HG03280 (cell line): ENCODE results near the gene HOXA6.

ENCODE experiments used
- ATAC-seq: cut with Tn5 transposase; IDR thresholded peaks from one replicate; pipeline ENCODE4 v1.9.1; 2021; ENCODE audit warnings: mild to moderate bottlenecking, moderate library complexity; ENCODE audit not compliant: unreplicated experiment

The HOXA6 gene

DNA sequence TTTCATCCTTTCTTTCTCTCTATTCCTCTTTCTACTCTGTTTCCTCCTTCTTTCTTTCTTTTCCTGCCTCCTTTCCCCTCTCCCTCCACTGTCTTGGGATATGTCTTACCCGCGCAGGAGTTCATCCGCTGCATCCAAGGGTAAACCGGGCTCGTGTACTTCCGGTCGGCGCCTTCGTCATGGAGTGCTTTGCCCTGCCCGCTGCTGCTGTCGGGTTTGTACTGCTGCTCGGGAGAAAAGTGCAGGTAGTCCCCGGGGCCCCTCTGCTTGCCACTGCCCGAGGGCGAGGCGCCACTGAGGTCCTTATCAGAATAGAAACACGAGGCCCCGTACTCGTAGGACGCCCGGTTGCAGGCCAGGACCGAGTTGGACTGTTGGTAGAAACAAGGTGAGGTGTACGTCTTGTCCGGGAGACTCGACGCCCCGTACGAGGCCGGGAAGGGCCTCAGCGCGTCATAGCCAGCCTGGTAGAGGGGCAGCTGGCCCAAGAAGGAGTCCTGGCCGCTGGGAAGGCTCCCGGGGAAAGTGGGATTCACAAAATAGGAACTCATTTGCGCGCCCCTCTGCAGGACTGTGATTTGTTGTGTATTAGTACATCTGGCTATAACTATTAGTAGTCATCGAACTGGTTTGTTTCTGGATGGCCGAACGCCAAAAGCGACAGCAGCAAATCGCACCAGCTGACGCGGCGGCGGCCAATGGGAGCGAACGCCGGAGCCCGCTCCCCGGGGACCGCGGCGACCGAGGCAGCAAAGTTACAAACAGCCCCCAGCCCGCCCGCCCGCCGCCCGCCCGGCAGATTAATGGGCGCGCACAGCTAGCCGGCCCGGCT lies at the start of gene HOXA6:
Gene HOXA6 (minus strand): TSS at position 576 of the 832 bp plus-strand sequence. CDS start 25 bp downstream, at position 551.
- no peak for ATAC-seq

DNA sequence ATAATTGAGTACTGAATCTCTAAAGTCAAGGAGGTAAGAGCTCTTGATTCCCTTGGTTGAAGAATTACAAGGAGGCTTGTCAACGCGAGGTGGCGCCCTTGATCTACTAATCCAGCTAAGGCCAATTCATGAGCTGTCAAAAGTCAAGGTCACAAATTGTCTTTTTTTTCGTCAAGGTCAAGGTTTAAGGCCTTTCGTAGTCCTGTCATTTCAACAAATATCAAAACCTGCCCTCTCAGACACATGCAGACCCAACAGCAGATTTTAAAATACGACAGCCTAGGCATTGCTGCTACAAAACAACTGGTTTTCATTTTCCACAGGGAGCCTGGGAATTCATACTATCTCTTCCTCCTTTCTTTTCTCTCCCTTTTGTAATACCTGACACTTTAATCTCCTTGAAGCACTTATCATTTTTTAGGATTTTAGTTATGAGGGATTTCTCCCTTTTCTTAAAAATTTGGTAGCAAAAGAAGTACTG lies 48.8 kb upstream of the HOXA6 start:
- ATAC-seq, result no peak

DNA sequence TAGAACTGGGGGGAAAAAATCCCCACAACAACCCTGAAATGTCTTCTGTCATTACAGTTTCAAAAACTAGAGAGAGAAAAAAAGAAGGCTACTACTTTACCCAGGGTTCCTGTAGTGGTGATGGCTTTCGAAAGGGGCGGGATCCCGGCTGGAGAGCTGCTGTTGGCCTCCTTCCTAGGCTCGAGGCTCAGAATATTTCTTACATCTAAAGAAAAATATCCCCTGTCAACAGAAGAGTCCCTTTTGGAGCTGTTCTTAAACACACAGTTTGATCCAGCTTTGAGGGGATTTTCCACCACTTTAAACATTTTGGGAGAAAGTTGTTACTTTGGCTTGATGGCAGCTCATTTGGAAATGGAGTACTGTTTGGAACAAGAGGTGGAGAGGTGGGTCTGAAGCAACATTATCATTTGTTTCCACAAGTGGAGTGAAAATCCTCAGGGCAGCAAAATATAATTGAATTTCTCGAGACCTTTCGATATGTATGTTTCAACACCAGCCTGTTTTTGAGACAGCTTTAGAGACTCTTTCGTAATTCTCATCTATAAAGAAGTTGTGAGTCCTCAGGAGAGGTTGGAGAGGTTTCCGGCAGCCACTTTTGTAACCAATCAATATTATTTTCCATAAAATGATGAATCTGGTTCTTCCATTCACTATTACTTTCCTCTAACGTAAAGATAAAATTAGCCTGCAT lies 47.3 kb upstream of the HOXA6 start:
- no peak for ATAC-seq

DNA sequence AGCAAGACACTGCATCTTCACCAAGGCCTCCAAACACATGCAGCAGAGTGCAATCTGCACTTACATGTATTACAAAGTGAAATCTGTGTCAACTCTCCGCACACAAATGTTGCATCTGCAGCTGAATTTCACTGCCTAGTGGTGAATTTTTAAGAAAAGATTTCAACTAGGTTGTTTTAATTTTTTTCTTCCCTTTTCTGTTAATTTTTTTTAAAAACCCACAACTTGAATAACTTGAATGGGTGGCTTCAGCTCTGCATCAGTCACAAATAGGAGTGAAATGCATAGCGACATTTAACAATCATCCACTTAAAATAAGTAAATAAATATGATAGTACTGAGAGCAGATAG lies 46.4 kb upstream of the HOXA6 start:
- no peak for ATAC-seq

DNA sequence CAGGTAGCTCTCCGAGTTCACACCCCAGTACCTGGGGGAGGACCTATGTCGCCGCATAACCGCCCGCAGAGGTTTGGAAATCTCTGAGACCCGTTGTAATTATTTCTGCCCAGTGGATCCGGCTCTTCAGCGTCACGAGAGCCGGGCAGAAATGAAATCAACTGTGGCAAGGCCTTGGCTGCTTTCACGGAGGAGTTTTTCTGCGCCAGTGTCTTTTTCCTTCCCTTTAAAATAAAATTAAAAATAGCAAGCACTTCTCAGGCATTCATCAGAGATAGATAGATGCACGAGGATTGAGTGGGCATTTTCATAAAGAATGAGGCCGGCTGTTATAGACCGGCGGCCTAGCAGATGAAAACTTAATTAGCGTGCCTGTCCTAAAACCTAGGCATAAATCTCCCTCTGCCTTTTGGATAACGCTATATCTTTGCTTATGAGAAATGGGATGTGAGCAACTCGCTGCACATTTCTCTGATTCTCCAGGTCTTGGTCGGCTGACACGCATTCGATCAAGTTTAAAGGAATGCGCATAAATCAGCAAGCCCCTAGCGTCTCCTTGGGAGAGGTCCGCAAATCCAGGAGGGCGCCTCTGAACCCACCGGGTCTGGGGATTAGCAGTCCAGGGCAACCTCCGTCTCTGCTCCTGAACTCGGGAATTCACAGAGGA lies 45.9 kb upstream of the HOXA6 start:
- ATAC-seq, result no peak

DNA sequence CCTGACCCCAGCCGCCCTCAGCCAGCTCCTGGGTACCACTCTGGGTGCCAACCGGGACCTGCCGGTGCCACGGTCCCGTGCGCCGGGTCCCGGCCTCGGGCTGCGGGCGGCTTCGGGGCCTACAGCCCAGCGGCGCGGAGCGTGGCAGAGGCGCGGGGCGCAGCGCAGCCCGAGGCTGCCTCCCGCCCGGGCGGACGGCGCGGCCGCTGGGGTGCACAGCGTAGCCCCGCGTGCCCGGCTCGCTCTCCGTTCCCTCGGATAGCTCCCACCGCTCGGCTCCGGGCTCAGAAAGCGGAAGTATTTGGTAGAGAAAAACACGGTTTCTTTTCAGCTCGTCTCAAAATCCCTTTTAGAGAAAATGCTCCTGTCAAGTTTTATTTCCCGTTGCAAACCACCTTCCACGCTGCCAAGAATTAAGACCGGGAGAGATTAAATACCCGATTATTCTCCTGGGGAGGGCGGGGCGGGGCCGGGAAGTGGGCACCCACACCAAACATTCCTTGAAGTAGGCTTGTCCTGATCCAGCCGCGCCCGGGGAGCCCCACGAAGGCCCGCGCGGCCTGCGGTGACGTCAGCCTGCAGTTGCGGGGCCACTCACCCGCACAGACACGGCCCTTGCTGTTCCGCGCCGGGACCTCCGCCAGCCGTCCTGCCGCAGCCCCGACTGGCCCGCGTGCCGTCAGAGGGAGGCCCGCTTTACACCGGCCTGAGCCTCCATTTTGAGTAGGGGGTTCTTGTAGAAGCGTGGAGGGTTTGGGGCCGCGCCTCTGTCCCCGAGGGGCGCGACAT lies 45.2 kb upstream of the HOXA6 start:
- ATAC-seq, result no peak

DNA sequence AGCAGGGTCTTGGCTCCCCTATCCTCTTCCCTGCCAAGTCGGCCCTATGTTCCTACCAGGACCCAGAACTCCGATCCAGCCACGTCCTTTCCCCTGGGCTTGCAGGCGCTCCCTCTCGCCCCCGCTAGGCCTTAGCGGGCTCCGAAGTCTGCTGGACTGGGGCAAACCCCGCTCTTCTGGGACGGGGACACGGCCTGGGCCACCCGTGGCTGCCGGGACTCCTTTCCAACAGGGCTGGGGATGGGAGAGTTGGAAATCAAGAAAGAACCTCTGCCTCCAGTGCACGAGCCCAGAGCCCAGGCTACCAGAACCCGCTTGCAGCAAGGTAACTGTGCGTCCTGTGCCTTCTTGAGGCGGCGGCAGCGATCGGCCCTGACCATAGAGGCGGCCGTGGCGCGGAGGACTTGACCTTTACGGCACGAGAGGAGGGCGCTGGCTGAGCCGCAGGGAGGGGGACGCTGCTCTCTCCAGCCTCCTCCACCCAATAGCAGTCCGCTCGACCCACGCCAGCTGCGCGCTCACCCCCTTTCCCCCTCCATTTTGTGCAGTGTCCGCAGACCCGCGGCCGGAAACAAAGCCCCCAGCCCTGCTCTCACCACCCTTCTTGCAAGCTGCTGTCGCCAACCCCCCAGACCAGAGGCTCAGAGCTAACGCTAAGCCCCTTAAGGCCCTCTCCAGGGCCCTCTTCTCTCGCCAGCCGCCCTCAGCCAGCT lies 44.4 kb upstream of the HOXA6 start:
- no peak for ATAC-seq

DNA sequence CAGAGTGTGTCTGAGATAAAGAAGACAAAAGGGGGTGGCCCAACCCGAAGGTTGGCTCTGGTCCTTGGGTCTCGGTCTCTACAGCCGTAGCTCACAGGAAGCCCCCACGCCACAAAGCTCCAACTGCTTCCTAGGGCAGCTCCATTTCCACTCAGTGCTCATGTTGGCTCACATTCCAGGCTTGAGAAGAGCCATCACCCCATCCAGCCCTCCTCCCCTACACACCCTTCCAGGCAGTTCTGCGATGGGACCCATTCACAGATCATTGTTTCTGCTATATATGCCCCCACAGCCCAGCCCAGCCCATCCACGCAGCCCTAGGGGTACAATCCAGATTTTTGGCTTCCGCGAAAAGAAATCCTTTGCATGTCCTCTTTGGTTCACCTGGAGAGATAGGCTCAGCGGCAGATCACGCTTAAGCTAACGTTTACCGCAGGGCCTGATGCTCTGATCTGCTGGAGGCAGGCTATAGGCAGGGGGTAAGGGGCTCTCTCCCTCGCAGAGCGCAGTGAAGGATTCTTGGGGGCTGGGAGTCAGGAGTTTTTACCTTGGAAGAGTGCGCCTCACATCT lies 43.7 kb upstream of the HOXA6 start:
- ATAC-seq, result no peak

DNA sequence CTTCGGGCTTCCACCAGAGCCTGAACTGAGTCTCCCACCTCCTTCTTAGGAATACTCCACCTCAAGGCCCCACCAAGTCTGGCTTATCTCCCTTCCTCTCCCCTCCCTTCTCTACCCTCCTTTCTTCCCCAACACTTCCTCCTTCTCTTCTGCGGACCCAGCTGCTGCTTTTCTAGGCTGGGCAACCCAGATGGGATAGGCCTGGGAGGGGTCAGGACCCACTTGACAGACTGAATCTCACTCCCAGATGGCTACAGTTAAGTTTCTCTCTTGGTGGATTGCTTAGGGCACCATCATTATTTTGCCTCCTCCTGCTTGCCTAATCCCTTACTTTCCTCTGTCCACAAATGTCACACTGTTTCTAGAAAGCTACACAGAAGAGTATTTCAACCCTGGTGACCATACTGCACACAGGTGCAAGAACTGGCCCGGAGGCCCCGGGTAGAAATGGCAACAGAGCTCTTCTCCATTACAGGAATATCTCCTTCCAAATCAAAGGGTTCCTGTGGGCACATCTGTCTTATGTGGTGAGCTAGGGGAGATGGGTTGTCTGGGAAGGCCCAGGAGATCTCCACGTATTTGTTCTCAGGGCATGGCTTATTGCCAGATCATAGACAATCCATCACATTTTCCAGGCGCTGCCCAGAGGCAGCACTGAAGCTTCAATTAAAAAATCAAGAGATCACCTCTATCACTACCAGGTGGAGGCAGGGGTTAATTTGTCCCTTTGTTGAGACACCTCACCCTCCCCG lies 42.6 kb upstream of the HOXA6 start:
- no peak for ATAC-seq

DNA sequence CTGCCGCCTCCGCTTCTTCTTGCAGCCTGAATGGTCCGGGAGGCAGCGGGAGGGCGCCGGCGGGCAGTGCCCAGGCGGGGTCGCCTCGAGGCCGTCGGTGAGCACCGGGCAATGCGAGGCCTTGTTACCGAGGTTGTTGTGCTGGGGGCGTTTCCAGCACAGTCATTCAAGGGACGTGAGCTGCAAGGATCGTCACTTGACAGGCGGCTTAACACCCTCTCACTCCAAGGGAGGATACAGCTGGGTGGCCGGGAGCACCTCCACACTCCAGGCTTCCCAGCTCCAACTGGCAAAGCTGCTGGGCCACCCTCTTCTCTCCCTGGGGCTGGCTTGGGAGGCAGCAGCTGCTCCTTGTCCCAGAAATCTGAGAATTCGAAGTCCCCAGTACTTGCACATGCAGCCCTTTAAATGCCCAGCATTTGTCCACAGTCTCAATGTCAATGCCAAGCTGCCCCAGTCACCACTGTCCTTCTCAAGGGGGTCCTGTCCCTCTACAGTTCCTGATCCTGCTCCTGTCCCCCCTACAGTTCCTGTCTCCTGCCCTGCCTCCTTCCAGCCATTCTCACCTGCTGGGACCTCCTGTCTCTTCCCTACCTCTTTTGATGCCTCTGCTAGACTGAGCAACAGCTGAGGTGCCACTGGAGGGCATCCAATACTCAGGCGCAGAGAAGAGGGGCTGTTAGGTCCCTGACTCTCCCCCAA lies 41.9 kb upstream of the HOXA6 start:
- ATAC-seq, result no peak

DNA sequence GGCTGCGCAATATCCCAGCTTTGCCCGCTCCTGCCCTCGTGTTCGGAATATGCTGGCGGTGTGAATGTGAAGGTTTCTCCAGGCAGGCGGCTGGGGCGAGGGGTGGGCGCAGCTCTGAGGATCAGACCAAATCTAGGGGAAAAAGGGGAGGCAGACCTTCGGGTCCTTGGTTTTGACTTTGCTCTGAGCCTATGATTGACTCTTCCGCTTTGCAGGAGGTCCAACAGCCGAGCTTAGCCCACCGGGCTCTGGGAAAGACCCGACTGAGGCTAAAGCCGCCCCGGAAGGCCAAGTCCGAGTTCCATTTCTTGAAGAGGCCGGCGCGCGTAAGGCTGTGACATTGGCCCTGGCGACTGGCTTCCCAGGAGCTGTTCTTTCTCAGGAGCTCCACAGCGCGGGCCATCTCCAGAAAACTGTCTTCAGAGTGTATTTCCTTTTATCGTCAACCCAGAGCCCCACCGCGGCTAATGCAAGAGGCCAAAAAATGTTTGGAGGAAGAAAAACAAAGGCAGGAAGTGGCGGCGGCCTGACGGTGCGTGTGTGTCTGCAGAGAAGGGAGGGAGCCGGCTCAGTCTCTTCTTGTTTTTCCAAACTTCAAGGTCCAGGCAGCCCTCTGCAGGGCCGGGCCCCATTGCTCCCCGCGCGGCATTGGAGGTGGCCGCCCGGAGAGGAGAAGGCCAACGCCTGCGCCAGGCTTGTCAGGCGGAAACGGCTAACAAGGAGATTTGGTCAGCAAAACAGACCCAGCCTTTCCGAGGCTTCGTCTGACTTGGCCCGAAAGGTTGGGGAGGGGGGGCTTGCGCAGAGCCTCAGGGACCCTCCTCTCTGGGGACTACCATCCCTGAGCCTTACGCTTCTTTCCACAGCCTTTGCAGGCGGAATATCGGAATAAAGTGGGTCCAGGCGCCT lies 41.1 kb upstream of the HOXA6 start:
- ATAC-seq, result no peak

DNA sequence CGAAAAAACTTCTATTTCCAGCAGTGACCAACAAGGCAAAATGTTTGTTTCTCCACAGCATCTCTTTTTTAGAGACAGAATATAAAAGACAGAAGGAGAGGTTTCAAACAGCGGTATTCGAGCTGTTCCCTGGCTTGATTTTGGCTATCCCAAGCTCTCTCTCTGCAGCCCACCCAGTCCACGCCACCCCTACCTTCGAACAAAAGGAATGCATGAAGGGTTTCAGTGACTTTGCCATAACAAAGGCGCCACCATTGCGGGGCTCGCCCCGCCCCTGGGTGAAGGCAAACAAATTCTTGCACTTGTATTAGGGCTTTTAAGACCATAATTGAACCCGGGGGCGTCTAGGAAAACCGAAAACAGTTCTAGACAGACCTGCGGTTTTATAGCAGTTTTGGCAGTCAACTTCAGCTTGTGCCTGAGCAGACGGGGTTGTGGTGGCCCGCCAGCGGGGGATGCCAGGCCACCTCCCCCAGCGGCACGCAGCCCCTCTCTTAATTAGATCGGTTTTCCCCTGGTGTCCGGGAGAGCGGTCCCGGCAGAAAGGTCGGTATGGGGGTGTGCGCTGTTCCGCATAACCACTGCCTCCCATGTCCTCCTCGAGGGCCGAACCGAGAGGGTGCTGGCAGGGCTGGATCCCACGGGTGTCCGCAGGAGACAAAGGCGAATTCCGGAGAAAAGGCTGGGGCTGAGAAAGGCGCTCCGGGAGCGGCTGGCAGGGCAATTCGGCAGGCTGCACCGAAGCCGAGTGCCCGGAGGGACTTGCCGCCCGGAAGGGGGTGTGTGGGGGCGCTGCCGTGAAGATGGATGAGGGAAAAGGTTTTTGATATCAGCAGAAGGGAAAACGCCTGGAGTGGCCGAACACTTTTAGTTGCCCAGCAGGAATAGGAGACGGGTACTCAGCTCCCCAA lies 40.2 kb upstream of the HOXA6 start:
- no peak for ATAC-seq

DNA sequence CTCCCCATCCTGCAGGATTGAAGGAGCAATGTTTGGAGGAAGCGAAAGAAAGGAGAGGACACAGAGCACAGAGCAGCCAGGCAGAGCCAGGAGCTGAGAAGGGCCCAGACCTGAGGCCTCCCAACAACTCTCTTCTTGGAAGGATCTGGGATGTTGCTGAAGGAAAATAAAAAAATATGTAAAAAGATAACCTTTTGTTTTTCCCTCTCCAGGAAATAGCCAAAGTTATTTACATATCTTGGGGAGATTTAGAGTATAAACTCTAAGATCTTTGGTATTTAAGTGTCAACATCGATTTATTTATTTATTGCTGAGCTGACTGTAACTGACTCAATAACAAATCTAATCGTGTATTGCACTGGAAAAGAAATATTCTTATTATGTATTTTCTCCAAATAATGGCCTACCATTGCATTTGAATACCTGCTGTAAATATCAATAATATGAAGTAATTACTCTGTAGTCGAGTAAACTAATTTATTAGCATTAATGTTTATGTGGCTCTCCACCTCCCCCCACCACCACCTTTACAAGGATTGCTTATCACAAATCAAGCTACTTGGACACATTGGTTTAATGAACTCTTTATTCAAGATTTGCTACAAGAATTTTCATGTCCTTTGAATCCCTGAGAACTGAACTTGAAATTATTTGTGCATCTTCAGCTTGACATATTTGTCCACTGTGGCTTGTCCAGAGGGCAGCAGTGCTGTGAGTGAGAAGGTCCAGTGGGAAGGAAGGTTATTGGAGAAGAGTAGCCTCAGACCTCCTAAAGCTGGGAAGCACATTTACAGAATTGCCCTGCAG lies 39.3 kb upstream of the HOXA6 start:
- ATAC-seq, result no peak

DNA sequence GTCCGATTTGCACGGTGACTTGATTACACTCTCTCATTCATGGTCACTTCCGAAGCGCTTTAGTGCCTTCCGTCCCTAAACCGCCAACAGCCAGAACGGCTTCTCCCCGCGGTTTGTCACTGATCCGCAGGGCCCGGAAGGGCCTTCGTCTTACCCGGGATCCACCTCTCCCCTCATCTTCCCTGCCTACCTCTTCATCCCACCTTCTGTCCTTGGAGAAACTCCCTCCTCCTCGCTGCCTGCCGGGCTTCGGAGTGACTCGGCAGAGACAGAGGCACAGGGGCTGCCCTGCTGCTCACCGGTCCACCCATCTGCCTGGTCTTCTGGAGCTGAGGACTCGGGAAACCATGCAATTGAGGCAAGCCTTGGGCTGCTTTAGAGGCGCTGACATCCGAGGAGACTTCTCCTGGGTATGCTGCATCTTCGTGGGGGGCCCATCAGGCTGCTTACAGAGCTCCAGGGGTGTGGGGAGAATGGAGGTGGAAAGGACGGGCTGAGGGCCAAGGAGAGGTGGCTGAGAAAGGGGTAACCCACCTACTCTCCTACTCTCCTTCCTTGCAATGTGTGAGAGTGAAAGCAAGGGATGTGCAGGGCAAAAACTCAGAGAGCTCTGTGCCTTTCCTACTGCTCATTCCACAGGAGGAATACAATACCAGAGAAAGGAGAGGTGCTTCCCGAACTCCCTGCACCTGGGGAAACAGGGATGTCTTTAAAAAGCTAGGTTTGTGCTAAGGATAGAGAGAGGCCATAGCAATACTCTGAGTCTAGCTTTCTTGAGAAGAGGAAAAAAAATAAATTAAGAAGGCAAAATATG lies 38.5 kb upstream of the HOXA6 start:
- no peak for ATAC-seq
